Stimulated activated naive CD4-positive, alpha-beta T cell treated with Interleukin-2 at 50 U/mL for 16 hours (primary cell): ENCODE data around the gene ADRB1.

Experiments
- DNase-seq: peaks from one replicate; lab custom pipeline; 2025; lab: John Stamatoyannopoulos, UW

Gene ADRB1

GRCh38 chr10:114026189-114027040 is 17.3 kb upstream of the ADRB1 start:
- no peak for DNase-seq

DNA sequence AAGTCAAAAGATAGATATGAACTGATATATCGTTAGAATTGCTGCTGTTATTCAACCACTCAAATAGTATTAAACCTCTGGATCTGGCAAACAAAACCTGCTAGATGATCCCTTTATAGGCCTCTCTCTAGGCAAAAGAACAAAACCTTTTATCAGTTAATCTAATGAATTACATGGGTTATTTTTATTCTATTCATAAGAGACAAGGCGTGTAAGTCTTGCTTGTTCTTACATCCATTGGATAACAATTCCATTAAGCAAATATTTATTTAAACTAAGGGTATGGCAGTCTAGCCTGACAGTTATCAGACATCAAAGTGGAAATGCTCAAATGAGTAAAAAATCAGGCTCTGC is 16.6 kb upstream of the ADRB1 start:
- no peak for DNase-seq

- no peak for DNase-seq
These were observed 15.7 kb upstream of the ADRB1 start for GRCh38 chr10:114027951-114028350.

GRCh38 chr10:114028425-114028824 is 15.2 kb upstream of the ADRB1 start:
- DNase-seq, result no peak

- DNase-seq, result no peak
These were observed 14.0 kb upstream of the ADRB1 start for GRCh38 chr10:114029655-114030054.

DNA sequence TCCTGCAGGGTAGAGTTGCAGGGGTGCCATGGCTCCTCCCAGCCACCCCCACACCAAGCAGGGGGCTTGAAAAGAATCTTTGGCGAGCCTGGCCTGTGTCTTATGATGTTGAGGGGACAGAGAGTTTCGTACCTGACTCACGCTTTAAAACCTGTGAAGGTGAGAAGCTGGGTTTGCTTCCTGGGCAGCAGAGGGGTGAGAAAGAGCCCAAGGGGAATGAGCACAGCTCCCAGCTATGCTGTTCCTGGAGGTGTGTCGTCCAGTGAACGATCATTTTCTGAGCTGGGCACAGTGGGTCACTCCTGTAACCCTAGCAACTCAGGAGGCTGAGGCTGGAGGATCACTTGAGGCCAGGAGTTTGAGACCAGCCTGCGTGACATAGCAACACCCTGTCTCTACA is 13.5 kb upstream of the ADRB1 start:
- DNase-seq, result no peak

DNA sequence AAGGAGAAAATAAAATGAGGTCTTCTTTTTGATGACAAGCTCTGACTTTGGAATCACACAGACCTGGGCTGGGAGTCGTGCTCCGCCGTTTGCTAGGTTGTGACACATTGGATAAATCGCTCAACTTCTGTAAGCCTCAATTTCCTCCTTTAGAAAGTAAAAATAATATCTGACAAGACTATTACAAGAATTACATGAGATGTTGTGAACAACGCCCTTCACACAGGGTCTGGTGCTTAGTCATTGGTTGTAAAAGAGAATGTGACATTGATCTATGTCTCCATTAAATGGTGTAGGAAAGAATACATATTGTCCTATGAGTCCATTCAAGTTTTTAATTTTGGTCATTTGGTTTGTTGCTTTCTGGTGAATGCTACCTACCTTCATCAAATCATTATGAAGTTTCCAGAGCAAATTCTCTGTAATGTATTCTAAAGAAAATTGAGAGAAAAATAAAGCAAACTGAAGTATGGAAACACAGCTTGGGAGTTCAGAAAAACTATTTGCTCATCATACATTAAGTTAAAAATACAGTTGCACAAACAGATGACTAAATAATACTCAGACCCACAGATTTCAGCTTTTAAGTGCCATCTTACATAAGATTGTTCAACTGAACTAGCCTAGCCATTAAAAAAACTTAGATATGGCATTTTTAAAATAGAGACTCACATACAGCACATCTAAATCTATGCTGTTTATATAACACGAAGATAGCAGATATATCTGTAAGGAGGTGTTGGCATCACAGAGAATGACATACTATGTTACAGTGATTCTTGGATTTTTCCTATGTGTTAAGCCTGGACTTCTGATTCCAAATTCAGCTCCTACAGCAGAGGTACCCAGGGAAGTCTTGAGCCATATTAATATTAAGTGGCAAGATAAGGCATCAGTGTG is 12.3 kb upstream of the ADRB1 start:
- no peak for DNase-seq

DNA sequence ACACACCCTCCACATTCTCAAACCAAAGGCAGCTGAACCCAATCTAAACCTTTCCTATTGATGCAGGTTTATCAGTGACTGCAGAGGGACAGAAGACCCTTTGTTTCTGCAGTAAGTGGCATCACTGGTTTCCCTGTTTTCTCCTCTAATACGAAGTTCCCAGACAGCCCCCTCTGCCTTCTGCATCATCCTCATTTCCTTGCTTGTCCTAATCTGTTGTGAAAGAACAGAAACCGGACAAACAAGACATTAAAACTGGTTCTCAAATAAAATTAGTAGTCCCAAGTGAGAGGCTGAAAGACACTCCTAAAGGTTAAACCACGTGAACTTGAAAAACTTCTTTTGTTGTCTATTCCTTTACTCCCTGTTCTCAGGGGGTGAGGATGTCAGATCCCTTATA is 10.1 kb upstream of the ADRB1 start:
- DNase-seq, result no peak

DNA sequence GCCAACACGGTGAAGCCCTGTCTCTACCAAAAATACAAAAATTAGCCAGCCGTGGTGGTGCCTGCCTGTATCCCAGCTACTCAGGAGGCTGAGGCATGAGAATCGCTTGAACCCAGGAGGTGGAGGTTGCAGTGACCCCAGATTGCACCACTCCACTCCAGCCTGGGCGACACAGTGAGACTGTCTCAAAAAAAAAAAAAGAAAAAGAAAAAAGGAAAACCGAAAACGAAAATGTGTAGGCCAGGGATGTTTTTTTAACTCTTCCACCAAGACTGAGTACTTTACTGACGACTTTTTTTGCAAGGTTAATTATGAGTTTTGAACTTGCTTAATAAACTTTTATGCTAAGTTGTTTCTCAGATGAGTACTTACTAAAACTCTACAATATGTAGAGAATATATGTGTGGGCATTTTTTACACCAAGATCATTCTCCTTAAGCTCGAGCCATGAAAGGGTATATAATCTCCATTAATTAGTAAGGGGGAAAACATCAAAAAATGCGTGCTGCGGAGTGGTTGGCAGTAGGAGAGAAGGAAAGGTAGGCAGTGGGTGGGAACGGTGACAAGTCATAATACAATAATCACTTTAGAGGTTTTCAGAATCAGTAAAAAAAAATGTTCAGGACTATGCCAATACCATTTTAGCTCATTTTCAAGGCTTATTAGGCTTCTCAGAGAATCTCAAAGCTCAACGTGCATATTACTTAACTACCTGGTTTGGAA is 8.6 kb upstream of the ADRB1 start:
- DNase-seq, result no peak

DNA sequence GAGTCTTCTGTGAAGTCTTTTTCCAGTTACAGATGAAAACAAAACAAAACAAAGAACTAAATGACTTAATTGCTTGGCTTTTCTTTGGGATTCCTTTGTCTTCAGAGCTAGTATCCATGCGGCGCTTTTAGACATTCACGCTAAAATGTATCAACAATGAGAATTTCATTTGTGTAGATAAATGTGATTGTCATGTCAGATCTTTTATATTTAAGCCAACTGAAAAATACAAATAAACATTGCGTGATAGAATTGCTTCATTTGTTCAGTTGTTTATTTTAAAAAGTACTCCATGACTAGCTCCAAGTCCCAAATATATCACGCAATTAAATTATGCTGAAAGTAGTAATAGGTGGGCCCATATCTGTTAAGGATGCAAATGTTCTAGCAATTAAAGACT is 7.9 kb upstream of the ADRB1 start:
- no peak for DNase-seq

GRCh38 chr10:114038819-114039218 is 4.8 kb upstream of the ADRB1 start:
- DNase-seq, result no peak

DNA sequence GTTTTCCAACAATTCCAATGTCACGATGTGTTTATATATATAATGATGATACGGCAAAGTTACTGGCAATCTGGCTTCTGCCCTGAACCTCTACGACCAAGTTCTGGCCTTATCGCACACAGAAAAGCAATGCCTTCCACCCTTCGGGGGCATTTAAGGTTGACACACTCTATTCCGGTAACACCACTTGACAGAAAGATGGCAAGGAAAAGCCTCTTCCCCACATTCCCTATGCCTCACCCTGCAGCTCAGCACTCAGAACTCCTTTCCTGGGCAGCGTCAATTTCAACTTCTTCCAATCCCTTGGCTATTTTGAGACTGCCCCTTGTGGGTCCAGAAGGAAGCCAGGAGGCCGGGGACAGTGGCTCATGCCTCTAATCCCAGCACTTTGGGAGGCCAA is 2.5 kb upstream of the ADRB1 start:
- DNase-seq, result no peak

GRCh38 chr10:114042895-114043531 is 653 bp upstream of the ADRB1 start:
- DNase-seq, result no peak

GRCh38 chr10:114044247-114045135 is 825 bp downstream of the ADRB1 start:
- no peak for DNase-seq

- DNase-seq, result no peak
These were observed 1.7 kb downstream of the ADRB1 start for GRCh38 chr10:114045136-114046086.

DNA sequence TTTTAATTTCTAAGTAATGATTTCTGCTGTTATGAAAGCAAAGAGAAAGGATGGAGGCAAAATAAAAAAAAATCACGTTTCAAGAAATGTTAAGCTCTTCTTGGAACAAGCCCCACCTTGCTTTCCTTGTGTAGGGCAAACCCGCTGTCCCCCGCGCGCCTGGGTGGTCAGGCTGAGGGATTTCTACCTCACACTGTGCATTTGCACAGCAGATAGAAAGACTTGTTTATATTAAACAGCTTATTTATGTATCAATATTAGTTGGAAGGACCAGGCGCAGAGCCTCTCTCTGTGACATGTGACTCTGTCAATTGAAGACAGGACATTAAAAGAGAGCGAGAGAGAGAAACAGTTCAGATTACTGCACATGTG is 2.4 kb downstream of the ADRB1 start:
- no peak for DNase-seq

DNA sequence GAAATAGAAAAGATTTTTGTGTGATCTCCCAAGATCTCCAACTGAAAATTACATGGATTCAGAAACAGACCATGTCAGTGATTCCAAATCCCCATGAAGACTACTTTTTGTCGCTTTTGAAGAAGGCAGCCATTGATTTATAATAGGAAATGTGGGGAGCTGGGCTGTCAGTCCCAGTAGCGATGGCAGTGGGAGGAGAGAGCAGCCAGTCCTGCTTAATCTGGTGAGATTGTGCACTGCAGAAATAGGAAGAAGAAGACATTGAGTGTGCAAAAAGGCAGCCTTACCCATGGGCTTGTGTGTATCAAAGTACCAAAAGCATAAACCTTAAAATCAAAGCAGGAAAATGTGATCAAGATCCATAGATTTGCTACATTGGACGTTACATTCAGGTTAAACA is 4.8 kb downstream of the ADRB1 start:
- no peak for DNase-seq

GRCh38 chr10:114051714-114052113 is 8.0 kb downstream of the ADRB1 start:
- DNase-seq, result no peak

GRCh38 chr10:114052255-114052654 is 8.6 kb downstream of the ADRB1 start:
- DNase-seq, result no peak

- no peak for DNase-seq
These were observed 10.3 kb downstream of the ADRB1 start for GRCh38 chr10:114053946-114054345.
